Measurements from ENCODE around the gene ANKRD12. TPM values are rescaled to one million over a fixed set of nuclear protein-coding genes. Genes with fewer than 3 reads are reported as not detected.

Gene ANKRD12
- total and polyA plus RNA-seq, 4 donors, result 10.2 to 108 (median 50.0) TPM

DNA sequence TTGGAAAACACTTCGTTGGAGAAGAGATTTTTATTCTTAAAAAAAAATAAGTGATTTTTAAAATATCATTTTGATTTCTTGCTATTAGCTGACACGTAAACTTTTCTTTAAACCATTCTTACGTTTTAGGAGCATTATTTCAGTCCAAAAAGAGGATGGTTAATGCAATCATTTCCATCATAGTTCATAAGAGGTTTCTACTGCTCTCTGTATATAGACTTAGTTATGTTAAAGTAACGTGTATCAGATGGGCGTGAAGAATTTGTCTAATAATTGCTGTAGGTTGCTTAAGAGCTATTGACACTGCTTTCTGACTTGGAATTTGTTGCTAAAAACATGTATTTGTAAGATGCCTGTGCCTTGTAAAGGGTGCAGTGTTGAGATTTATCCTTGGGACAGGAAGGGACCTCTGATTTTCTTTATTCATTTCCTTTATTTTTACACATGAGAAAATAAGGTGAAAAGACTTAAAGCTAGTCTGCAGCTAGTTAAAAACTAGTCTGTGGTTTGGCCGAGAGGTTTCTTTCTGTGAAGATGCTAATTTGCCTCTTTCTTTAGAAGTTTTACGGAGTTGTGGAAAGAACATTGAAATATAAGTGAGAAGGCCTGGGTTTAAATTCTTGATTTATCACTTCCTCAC lies 2.9 kb downstream of the ANKRD12 start:
- WGBS, 2 donors, result 47 to 60% methylated on average over 7 of the region's 7 CpGs
- H3K4me1 ChIP-seq (ENCODE audit: control insufficient read depth in 5 of 5, insufficient read depth in 5 of 5, low read length in 5 of 5), result peaks cover 0 to 25% (median 9%) of the 10 kb centered on the region in 5 donors

DNA sequence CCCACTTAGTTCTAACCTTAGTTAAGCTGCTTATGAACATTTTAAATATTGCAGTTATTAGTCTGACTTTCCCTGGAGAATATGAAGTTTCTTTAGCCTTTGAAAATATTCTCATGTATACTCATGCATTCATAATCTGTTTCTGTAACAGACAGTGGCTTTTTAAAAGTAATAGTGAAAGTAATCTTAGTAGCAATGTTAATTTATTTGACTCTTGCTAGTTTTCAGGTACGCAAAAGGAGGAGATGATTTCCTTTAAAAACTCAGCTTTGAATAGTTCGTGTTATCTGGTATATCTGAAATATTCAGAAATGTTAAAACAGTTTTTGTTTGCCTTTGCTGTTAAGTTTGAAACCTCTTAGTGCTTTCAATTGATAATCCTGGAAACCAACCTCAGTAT lies 3.8 kb downstream of the ANKRD12 start:
- Histone ChIP-seq H3K4me3 (no peak overlapping the region), H3K9me3 (ENCODE audit: control insufficient read depth in 4 of 4, insufficient read depth in 3 of 4, low read length in 3 of 4) (no peaks in the 10 kb centered on the region), H3K27ac (ENCODE audit: low read depth in 1 of 2, low read length in 1 of 2) (no peak overlapping the region), H3K9ac (ENCODE audit: insufficient read depth in 1 of 2, low read length in 2 of 2) (no peak overlapping the region), H3K36me3 (ENCODE audit: control insufficient read depth in 4 of 4, insufficient read depth in 4 of 4, low read length in 4 of 4) (no peaks in the 10 kb centered on the region), H3K4me1 (ENCODE audit: control insufficient read depth in 5 of 5, insufficient read depth in 5 of 5, low read length in 5 of 5) (peaks cover 0 to 25% (median 9%) of the 10 kb centered on the region in 5 donors), H3K27me3 (ENCODE audit: control insufficient read depth in 3 of 3, insufficient read depth in 3 of 3, low read length in 2 of 3) (no peaks in the 10 kb centered on the region)
- TF ChIP-seq, protein P1, sequence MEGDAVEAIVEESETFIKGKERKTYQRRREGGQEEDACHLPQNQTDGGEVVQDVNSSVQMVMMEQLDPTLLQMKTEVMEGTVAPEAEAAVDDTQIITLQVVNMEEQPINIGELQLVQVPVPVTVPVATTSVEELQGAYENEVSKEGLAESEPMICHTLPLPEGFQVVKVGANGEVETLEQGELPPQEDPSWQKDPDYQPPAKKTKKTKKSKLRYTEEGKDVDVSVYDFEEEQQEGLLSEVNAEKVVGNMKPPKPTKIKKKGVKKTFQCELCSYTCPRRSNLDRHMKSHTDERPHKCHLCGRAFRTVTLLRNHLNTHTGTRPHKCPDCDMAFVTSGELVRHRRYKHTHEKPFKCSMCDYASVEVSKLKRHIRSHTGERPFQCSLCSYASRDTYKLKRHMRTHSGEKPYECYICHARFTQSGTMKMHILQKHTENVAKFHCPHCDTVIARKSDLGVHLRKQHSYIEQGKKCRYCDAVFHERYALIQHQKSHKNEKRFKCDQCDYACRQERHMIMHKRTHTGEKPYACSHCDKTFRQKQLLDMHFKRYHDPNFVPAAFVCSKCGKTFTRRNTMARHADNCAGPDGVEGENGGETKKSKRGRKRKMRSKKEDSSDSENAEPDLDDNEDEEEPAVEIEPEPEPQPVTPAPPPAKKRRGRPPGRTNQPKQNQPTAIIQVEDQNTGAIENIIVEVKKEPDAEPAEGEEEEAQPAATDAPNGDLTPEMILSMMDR (IDR thresholded peaks at IDR 0.05; ENCODE audit: control extremely low read depth, extremely low read depth), result no peak
- WGBS, 2 donors, result 36 to 53% methylated on average over 2 of the region's 2 CpGs
- ATAC-seq (ENCODE audit: insufficient read depth, low FRiP score) (no peak), DNase-seq (no peak)

More for the DNA sequence above, 2.9 kb downstream of the ANKRD12 start:
- Histone ChIP-seq H3K36me3 (ENCODE audit: control insufficient read depth in 4 of 4, insufficient read depth in 4 of 4, low read length in 4 of 4) (peaks cover 0 to 3% (median 1%) of the 10 kb centered on the region in 4 donors), H3K27ac (ENCODE audit: low read depth in 1 of 2, low read length in 1 of 2) (no peak overlapping the region), H3K9me3 (ENCODE audit: control insufficient read depth in 4 of 4, insufficient read depth in 3 of 4, low read length in 3 of 4) (no peaks in the 10 kb centered on the region), H3K27me3 (ENCODE audit: control insufficient read depth in 3 of 3, insufficient read depth in 3 of 3, low read length in 2 of 3) (no peaks in the 10 kb centered on the region), H3K4me3 (no peak overlapping the region), H3K9ac (ENCODE audit: insufficient read depth in 1 of 2, low read length in 2 of 2) (no peak overlapping the region)
- no peak for ATAC-seq (ENCODE audit: insufficient read depth, low FRiP score)
- no peak for DNase-seq
- TF ChIP-seq, protein P1 (IDR thresholded peaks at IDR 0.05; ENCODE audit: control extremely low read depth, extremely low read depth), result no peak

DNA sequence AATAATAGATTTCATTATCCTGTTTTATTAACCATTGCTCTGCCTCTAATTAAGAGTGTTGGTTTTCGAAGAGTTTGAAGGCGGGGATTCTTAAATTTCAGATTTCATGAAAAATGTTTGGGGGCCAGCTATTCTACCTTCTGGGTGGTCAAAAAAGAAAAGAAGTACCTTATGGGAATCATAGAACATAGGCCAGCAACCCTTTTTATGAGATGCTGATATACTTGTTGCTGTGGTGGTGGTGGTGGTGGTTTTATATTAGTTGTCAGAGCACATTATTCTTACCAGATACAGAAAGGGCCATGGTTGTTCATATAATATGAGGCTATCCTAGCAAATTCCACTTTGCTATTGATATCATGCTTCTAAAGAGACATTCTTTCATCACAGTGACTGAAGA lies 4.4 kb downstream of the ANKRD12 start:
- no peaks in the 10 kb centered on the region for H3K9me3 ChIP-seq (ENCODE audit: control insufficient read depth in 4 of 4, insufficient read depth in 3 of 4, low read length in 3 of 4)
- H3K27ac ChIP-seq (ENCODE audit: low read depth in 1 of 2, low read length in 1 of 2), result no peak overlapping the region
- no peaks in the 10 kb centered on the region for H3K27me3 ChIP-seq (ENCODE audit: control insufficient read depth in 3 of 3, insufficient read depth in 3 of 3, low read length in 2 of 3)
- peaks cover 0 to 23% (median 5%) of the 10 kb centered on the region in 5 donors for H3K4me1 ChIP-seq (ENCODE audit: control insufficient read depth in 5 of 5, insufficient read depth in 5 of 5, low read length in 5 of 5)
- no peak overlapping the region for H3K4me3 ChIP-seq
- no peaks in the 10 kb centered on the region for H3K36me3 ChIP-seq (ENCODE audit: control insufficient read depth in 4 of 4, insufficient read depth in 4 of 4, low read length in 4 of 4)
- 96 to 97% methylated on average over 2 of the region's 2 CpGs for WGBS, 2 donors
- no peak for DNase-seq
- TF ChIP-seq, protein P1 (IDR thresholded peaks at IDR 0.05; ENCODE audit: control extremely low read depth, extremely low read depth), result no peak
- H3K9ac ChIP-seq (ENCODE audit: insufficient read depth in 1 of 2, low read length in 2 of 2), result no peak overlapping the region
- ATAC-seq (ENCODE audit: insufficient read depth, low FRiP score), result no peak

DNA sequence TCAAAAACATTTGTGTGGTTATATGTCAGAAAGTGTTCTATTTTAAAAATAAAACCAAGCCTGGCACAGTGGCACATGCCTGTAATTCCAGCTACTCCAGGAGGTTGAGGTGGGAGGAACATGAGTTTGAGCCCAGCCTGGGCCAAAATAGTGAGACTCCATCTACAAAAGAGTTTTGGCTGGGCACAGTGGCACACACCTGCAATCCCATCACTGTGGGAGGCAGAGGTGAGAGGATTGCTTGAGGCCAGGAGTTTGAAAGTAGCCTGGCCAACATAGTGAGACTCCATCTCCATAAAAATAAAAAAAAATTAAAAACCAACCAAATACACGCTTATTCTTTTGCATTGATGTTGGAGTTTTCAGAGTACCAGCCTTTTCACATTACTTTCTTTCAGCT lies 9.6 kb downstream of the ANKRD12 start:
- Histone ChIP-seq H3K4me3 (no peak overlapping the region), H3K9me3 (ENCODE audit: control insufficient read depth in 4 of 4, insufficient read depth in 3 of 4, low read length in 3 of 4) (no peaks in the 10 kb centered on the region), H3K4me1 (ENCODE audit: control insufficient read depth in 5 of 5, insufficient read depth in 5 of 5, low read length in 5 of 5) (peaks cover 0 to 18% (median 11%) of the 10 kb centered on the region in 5 donors), H3K27me3 (ENCODE audit: control insufficient read depth in 3 of 3, insufficient read depth in 3 of 3, low read length in 2 of 3) (no peaks in the 10 kb centered on the region), H3K9ac (ENCODE audit: insufficient read depth in 1 of 2, low read length in 2 of 2) (no peak overlapping the region), H3K36me3 (ENCODE audit: control insufficient read depth in 4 of 4, insufficient read depth in 4 of 4, low read length in 4 of 4) (no peaks in the 10 kb centered on the region), H3K27ac (ENCODE audit: low read depth in 1 of 2, low read length in 1 of 2) (peak overlapping the region in 1 of 2 donors; percentile 44)
- WGBS, 2 donors, result 93 to 95% methylated on average over 1 of the region's 1 CpG
- DNase-seq (no peak), ATAC-seq (ENCODE audit: insufficient read depth, low FRiP score) (no peak)
- TF ChIP-seq, protein P1 (IDR thresholded peaks at IDR 0.05; ENCODE audit: control extremely low read depth, extremely low read depth), result no peak
